HG03103 (cell line): ENCODE results near the gene RNPC3.

ENCODE experiments used
- ATAC-seq: cut with Tn5 transposase; IDR thresholded peaks from one replicate; pipeline ENCODE4 v1.9.1; 2021; ENCODE audit warnings: low read depth; ENCODE audit not compliant: unreplicated experiment

Gene RNPC3, protein sequence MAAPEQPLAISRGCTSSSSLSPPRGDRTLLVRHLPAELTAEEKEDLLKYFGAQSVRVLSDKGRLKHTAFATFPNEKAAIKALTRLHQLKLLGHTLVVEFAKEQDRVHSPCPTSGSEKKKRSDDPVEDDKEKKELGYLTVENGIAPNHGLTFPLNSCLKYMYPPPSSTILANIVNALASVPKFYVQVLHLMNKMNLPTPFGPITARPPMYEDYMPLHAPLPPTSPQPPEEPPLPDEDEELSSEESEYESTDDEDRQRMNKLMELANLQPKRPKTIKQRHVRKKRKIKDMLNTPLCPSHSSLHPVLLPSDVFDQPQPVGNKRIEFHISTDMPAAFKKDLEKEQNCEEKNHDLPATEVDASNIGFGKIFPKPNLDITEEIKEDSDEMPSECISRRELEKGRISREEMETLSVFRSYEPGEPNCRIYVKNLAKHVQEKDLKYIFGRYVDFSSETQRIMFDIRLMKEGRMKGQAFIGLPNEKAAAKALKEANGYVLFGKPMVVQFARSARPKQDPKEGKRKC

DNA sequence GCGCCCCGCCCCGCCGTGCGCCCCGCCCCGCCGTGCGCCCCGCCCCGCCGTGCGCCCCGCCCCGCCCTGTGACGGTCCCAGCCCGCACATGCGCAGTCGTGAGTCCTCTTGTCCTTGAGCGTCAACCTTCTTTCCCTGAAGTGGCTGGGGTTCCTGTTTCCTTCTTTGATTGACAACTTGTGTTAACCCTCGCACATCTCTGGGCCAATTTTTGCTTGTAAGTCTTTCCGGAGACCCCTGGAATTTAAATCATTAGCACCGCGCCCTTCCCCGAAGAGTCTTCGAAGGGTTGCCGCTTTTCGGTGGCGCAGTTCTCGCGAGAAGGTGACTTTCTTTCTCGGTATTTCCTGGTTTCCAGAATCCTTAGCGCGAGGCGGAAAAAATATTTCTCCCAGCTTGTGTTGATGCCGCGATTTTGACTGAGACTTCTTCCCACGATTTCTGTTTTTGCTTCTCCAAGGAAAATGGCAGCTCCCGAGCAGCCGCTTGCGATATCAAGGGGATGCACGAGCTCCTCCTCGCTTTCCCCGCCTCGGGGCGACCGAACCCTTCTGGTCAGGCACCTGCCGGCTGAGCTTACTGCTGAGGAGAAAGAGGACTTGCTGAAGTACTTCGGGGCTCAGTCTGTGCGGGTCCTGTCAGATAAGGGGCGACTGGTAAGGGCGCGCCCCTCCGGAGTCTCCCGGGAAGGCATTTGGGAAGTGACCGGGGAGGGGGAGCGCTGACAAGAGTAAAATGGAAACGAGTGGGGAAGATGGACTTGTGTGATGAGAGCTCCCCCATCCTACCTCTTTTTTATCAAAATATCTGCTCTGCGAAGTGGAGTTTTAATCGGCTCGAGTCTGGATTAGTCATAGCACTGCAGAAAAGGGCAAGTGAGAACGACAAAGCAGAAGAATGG, at the start of gene RNPC3:
TSS of gene RNPC3 (plus strand) at position 93 of the 901 bp plus-strand sequence. CDS start at position 465, 372 bp downstream.
- peak; percentile 58 for ATAC-seq

DNA sequence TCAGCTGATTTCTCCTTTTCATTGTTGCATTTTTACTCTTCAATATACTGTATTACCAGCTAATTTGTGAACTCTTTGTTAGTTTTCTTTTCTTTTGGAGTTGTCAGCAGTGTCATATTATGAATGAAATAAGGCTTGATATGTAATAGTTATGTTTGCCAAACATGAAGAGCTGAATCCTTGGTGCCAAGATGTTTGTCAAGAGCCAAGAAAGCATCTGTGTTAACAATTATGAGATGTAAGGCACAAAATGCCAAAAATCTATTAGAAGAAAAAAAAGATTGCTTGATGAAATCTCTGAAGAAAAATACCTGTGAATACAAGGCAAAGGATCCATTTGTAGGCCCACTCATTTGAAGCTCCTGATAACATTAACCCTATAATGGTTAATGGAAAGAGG, 48.4 kb upstream of the RNPC3 start:
- ATAC-seq = no peak

DNA sequence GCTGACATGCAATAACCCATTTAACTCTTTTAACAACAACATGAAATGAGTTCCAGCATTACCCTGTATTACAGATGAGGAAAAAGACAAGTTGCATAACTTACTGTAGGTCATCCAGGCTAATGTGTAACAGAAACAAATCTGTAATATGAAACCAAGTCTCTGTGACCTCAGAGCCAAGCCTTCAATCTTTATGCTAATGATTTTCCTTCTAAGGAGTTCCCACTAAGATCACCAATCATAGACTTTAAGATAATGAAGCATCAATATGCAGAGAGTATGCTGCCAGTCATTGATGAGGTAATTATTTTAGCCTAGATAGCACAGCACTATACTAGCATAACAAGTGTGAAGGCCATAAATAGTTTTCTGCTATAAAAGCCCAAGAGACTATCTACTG, 35.6 kb upstream of the RNPC3 start:
- ATAC-seq = no peak

DNA sequence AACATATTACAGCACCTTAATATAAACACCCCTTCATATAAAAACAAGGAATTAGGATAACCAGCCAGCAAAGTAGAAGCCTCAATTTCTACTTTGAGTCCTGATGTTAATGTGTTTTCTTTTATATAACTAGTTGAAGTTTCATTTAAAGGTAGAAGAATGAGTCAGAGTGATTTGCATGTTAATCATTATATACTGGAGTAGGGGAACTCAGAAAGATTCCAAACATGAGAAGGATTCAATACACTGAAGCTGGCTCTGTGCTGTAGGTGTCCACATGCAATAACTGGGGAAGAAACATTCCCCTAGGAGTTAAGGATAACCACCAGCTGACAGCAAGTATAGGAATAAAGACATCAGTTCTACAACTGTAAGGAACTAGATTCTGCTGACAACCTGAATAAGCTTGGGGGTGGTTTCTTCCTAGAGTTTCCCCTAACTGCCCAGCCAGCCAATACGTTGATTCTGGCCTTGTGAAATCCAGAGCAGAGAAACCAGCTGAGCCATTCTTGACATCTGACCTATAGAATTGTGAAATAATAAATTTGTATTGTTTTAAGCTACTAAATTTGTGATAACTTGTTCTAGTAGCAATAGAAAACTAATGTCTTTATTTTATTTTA, 33.4 kb upstream of the RNPC3 start:
- ATAC-seq = no peak

DNA sequence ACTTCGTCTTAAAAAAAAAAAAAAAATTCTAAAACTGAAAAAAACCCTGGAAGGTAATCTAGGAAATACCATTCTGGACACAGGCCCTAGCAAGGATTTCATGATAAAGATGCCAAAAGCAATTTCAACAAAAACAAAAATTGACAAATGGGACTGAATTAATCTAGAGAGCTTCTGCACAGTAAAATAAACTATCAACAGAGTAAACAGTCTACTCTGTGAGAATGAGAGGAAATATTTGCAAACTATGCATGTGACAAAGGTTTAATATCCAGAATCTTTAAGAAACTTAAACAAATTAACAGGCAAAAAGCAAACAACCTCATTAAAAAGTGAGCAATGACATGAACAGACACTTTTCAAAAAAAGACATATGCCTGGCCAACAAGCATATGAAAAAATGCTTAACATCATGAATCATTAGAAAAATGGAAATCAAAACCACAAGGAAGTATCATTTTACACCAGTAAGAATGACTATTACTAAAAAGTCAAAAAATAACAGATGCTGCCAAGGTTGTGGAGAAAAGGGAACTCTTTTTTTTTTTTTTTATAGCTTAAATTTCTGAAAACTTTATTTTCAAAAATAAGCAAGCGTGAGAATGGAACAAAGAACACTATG, 29.4 kb upstream of the RNPC3 start:
- no peak for ATAC-seq

DNA sequence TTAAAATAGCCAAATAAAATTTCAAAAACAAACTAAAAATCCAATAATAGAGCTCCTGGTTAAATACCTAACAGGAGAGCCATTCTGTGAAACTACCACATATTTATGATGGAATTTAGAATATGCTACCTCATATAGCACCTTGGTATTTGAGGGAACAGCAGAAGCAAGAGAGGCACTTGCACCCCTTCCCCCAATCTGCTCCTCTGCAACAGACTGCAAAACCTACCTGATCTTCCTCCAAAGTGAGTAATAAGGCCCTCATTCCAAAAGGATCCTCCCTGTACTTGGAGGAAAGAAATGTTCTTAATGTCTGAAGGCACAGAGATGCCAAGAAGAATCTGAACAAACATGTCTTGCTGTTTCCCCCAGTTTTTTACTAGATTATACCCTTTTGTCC, 28.1 kb upstream of the RNPC3 start:
- ATAC-seq = no peak

DNA sequence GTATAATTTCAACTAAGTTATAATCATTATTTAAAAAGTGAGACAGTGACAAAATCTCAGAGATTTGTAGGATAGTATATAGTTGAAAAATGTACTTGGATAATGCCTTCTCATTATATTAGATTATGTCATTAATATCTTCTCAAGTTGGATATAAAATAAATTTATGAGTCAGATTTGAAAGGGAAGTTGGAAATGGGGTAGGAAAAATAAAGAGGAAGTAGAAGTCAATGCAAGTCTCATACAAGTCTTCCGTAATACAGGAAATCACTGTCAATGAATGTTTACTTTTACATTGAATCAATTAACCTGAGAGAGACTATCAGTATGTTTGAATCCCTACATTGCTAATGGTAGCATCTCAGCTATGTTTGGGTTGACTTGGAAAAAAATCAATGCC, 16.2 kb upstream of the RNPC3 start:
- ATAC-seq = no peak

DNA sequence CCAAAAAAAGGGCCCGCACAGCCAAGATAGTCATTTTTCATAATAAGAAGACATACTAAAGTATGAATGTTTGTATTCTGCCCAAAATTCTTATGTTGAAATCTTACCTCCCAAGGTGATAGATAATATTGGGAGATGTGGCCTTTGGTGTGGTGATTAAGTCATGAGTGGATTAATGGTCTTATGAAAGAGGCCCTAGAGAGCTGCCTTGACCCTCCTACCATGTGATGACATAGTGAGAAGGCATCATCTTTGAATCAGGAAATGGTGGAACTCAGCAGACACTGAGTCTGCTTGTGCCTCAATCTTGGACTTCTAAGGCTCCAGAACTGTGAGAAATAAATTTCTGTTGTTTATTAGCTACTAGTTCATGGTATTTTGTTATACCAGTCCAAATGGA, 11.8 kb upstream of the RNPC3 start:
- ATAC-seq = no peak

DNA sequence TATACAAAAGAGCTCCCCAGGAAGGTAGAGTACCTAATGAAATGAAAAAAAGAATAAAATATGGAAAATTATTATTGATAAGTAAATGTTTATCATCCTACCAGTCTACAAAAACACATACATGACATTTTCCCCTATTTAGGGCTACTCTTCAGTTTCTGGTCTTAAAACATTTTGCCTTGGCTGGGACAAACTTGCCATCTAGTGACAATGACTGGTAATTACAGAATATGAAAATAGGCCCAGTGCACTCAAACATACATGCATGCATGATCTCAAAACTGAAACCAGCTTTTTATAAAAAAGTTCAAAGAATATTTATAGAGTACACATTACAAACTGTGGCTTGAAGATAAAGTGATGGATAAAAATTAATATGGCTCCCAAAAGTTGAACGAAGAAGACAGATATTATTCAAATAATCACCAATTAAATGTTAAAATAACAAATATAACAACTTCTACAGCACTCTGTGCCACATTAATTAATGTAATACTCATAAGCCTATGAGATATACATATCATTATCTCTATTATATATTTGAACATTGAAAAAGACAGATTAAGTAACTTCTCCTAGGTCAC, 10.5 kb upstream of the RNPC3 start:
- ATAC-seq = peak; percentile 70

DNA sequence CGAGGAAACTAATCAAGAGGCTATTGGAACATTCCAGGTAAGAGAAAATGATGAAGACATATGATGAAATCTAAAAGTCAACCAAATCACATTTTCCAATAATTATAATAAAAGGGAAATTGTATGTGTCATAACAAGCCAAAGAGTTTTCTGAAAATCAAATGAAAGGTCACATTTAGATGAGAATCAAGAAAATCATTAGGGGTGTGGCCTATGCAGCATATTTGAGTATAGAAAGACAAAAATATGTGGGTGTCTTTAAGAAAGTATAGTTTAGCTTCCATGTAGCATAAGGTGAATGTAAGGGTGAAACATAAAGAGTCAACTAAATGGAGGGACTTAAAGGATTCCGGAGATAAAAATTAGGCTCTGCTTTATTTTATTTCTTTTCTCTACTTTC, 9.2 kb upstream of the RNPC3 start:
- no peak for ATAC-seq

DNA sequence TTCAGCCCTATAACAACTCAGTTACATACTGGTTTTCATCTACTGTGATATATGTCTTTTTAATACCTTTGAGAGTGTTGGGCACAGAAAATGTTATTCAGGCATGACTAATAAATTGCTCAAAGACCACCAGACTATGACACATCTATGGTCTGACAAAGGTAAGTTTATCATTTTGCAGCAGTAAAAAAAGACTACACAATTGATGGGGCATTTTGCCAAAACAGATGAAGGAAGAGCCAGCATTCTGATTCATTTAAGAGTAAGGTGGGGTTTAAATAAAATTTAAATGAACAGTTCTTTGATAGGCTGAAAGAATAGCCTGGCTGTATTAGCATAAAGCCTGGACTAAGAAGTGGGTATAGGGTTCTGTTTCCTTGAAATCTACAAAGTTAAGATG, 8.8 kb upstream of the RNPC3 start:
- no peak for ATAC-seq

DNA sequence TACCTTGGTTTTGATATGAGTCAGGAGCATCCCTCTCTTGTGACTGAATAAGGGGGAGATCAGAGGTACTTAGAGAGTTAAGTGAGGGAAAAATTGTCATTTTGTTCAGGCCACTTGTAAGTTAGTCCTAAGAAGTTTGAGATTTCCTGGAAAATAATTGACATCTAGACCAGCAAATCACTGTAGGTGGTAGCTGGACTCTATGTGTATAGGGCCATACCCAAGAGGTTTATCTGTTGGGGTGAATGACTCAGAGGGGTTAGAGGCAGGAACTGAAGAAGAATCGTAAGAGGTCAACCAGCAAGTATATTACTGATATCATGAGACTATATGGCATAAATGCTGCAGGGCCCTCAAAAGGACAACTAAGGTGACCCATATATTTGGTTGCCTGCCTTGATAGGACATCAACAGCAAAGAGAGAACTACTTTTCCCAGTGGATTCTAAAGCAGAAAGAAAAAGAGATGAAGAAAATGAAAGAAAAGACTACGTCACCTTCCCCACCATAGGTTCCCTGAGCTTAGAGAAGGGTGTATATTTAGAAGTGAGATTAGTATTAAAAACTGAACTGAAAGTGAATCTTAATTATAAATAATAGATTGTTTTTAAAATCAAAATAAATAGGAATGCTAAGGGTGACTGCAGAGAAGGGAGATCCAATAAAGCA, 8.0 kb upstream of the RNPC3 start:
- ATAC-seq = peak; percentile 76

DNA sequence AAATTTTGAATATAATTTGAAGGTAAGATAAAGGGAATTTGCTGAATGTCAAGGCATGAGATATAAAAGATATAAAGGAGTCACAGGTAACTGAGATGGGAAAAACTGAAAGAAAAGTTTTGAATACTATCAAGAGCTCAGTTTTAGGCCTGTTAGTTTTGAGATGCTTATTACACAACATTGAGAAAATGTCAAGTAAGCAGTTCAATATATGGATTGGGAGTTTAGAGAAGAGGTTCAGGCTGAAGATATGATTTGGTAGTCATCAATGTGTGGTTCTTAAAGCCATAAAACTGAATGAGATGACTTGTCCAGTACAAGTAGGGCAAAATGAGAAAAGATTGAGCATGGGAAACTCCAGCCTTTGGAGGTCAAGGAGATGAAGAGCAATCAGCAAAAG, 4.7 kb upstream of the RNPC3 start:
- no peak for ATAC-seq

DNA sequence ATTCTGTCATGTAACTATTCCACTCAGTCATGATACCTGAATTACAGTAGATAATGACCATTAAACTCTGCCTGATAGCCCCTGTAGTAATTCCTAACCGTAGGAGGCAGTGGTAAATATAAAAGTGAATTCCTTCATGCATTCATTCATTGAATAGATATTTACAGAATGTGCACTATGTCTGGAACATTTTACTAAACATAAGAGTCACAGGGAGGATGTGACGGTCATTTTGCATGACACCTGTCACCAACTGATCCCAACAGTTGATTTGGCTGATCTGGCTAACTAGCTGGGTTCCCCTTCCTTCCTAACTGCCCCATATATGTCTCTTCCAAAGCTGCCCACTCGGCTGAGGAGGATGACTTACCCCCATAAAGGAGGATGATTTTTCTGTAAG, 2.2 kb upstream of the RNPC3 start:
- ATAC-seq = no peak

DNA sequence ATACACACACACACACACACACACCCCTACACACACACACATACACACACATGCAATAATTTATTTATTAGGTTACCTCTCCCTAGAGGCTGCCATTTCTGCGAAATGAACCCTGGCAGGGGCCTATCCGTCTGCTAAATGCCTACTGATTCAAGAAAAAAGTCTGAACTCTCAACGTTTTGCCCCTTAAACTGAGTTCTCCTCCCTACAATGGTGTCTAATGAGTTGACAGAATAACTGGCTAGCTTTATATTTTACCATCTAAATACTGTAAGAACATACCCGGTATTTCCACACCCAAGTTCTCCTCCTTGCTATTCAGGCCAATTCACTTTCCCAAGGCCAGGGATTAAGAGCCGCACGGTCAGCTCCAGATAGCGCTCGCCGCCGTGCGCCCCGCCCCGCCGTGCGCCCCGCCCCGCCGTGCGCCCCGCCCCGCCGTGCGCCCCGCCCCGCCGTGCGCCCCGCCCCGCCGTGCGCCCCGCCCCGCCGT, 339 bp upstream of the RNPC3 start:
- peak; percentile 49 for ATAC-seq

DNA sequence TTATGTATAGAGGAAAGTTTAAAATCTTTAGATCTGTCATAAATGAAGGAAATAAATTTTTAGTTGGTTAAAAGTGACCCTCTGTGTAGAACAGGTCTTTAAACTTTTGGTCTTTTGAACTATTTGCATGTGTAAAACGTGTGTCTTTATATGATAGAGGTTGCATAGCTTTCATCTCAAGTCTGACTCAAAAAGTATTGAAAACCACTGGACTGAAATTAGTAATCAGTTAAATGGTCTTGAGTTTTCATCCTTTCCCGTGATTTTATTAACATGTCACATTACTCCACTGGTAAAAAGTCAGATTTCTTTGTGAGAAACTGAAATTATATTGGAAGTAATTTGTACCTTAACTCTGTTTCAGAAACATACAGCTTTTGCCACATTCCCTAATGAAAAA, 1.8 kb downstream of the RNPC3 start:
- no peak for ATAC-seq

DNA sequence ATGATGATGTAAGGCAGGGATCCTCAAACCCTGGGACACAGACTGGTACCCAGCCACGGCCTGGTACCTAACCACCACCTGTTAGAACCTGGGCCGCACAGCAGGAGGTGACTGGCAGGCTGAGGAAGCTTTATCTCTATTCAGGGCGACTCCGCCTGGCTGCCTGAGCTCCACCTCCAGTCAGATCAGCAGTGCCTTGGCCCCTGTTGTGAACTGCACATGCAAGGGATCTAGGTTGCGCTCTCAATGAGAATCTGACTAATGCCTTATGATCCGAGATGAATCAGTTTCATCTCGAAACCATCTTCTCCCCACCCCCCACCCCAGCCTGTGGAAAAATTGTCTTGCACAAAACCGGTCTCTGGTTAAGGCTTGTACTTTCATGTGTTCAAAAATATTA, 4.2 kb downstream of the RNPC3 start:
- ATAC-seq = no peak

DNA sequence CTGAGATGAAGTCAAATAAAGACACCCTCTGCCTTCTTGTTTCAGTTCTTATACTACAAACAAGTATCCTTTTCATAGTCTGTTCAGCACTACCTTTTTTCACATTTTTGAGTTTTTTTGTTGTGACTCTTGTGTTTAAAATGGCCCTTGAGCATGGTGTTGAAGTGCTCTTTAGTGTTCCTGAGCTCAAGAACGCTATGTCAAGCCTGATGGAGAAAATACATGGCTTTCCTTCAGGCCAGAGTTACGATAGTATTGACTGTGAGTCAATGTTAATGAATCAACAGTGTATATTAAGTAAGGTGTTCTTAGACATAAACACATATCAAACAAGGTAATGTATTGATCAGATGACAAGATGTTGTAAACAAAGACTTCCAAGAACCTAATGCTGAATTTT, 12.7 kb downstream of the RNPC3 start:
- ATAC-seq = no peak

DNA sequence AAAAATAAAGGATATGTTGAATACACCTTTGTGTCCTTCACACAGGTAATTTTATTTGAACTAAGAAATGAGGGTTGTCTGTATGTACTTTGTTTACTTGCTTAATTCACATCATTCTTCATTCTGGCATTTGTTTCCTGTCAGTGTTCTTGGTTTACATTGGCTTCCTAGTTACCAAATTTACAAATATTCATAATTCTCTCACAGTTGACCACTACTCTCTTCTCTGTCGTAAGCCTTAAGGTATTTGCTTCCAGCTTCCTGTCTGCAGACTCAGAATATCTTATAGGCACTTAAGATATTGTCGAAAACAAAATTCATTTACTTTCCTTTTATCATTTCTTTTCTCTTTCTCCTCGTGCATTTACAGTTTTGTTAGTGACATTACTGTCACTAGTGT, 15.9 kb downstream of the RNPC3 start:
- ATAC-seq = no peak

DNA sequence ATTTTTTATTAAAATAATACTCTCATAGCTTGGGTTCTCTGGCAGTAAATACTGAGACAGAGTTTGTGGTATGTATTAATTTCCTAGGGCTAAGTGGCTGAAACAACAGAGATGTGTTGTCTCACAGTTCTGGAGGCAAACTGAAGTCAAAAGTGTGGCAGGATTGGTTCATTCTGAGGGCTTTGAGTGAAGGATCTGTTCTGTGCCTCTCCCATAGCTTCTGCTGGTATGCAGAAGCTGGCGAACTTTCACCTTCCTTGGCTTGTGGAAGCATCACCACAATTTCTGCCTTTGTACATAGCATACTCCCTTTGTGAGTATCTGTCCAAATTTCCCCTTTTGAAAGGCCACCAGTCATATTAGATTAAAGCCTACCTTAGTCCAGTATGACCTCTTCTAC, 21.0 kb downstream of the RNPC3 start:
- ATAC-seq = no peak
